Measurements from ENCODE around the gene WNK4. TPM values are rescaled to one million over a fixed set of nuclear protein-coding genes. Genes with fewer than 3 reads are reported as not detected.

The WNK4 gene
- total RNA-seq, 1 donor from 2014 or later: 0.15 TPM

GRCh38 chr17:42795465-42795864 lies 15.1 kb downstream of the WNK4 start:
- intact Hi-C loops (cut with micrococcal nuclease): no loop called here

- intact Hi-C loops (cut with micrococcal nuclease): no loop called here
Measured at GRCh38 chr17:42796066-42796758, 15.8 kb downstream of the WNK4 start.

- intact Hi-C loops (cut with micrococcal nuclease): loop anchor here (1.0 kb wide), 3 partner anchors 24 to 52 kb away; partner anchors contain the start of genes BECN1, EZH1 and VPS25
Measured at GRCh38 chr17:42797067-42798007, 16.9 kb downstream of the WNK4 start.

GRCh38 chr17:42798011-42798382 lies 17.6 kb downstream of the WNK4 start:
- intact Hi-C loops (cut with micrococcal nuclease): loop anchor here (1.0 kb wide), 3 partner anchors 25 to 53 kb away; partner anchors contain the start of genes BECN1, EZH1 and VPS25

GRCh38 chr17:42798383-42799380 lies 18.3 kb downstream of the WNK4 start, which contains the start of the genes CNTD1 and COA3:
Gene CNTD1, plus strand, starts transcription at chr17:42798861. Its CDS starts 207 bp downstream, at chr17:42799068.
Gene COA3, minus strand, starts transcription at chr17:42798704. Its CDS starts 23 bp downstream, at chr17:42798681.
- intact Hi-C loops (cut with micrococcal nuclease): loop anchor here (1.0 kb wide), 3 partner anchors 25 to 53 kb away; partner anchors contain the start of genes BECN1, EZH1 and VPS25

GRCh38 chr17:42803074-42803883 lies 22.9 kb downstream of the WNK4 start:
- intact Hi-C loops (cut with micrococcal nuclease): no loop called here

- intact Hi-C loops (cut with micrococcal nuclease): no loop called here
Measured at GRCh38 chr17:42804918-42805367, 24.5 kb downstream of the WNK4 start.

DNA sequence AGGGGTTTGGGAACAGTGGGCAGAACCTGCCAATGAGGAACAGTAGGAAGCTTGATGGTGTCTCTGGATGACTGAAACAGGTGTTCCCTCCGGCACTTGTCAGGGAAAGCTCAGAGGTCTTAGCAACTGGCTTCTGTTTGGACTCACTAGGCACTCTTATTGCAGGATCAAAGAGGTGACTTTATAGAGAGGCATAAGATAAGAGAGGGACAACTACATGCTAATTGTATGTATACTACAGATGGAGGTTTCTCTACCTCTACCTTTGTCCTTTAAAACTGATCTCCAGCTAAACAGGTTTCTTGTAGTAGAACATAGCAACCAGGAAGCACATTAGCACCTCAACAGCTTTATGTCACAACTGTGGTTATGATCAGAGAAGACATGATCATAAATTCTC lies 25.8 kb downstream of the WNK4 start:
- intact Hi-C loops (cut with micrococcal nuclease): no loop called here

GRCh38 chr17:42809250-42809649 lies 28.8 kb downstream of the WNK4 start:
- intact Hi-C loops (cut with micrococcal nuclease): no loop called here

- intact Hi-C loops (cut with micrococcal nuclease): no loop called here
Measured at GRCh38 chr17:42814633-42815399, 34.4 kb downstream of the WNK4 start.

GRCh38 chr17:42817866-42818265 lies 37.5 kb downstream of the WNK4 start:
- intact Hi-C loops (cut with micrococcal nuclease): no loop called here

DNA sequence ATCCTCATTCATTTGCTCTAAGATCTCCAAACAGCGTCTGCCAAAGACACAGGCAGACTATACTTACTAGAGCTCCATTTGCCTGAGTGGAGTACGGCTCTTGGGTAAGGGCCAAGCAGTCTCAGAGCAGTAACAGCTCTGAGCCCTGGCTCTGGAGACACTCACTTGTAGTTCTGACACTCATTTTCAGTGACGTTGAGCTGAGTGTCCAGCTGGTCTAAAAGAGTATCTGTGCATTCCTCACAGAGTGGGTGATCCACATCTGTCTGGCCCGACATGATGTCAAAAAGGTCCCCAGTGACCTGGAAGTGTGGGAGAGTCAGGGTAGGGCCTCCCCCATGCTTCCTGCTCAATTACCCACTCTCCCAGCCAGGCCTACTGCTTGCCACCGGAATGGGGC lies 38.0 kb downstream of the WNK4 start:
- intact Hi-C loops (cut with micrococcal nuclease): no loop called here

DNA sequence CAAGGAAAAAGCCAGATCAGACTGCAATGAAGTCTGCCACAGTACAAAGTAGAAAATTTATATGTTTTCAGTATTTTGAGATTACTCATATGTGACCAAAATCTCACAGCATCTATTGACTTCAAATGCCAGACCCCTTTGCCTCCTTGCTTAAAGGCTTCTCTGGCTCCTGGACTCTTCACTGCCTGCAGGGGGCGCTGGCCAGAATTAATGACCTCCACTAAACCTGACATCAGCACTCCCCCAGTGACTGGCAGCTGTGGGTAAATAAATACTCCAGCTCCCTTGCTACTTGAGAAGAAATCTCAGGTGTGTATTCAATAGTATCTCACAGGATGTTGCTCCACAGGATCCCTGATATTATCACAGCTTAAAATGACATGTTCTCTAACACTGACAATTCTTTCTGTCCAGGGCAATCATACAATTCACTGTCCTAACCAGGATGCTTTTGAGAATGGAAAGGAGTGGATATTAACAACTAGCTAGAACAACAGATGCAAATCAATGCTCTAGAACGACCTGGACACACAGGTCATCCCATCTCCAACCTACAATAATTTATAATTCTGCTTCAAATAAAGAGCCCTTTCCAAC lies 39.6 kb downstream of the WNK4 start:
- intact Hi-C loops (cut with micrococcal nuclease): loop anchor here (5.0 kb wide), 2 partner anchors 143 to 162 kb away; partner anchors contain the start of genes PLEKHH3, PTGES3L and RUNDC1

GRCh38 chr17:42821176-42821575 lies 40.8 kb downstream of the WNK4 start:
- intact Hi-C loops (cut with micrococcal nuclease): loop anchor here (5.0 kb wide), 2 partner anchors 144 to 161 kb away; partner anchors contain the start of genes PLEKHH3, PTGES3L and RUNDC1

DNA sequence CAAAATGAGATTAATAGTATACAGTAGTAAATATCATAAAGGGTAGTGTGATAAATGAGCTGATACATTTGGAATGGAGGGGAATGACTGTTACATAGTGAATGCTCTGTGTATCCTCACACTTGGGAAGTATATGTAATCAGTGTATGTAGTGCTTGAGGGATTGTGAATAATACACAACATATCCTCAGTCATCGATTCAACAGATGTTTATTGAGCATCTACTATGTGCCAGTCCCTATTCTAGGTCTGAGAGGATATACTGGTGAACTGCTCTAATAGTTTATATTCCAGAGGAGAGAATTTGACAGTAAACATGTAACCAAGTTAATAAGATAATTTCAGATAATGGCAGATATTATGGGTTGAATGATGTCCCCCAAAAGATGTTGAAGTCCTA lies 47.1 kb downstream of the WNK4 start:
- intact Hi-C loops (cut with micrococcal nuclease): no loop called here

GRCh38 chr17:42830971-42831370 lies 50.6 kb downstream of the WNK4 start:
- intact Hi-C loops (cut with micrococcal nuclease): loop anchor here (5.0 kb wide), 1 partner anchor 96 kb away; no protein-coding TSS in a partner anchor

DNA sequence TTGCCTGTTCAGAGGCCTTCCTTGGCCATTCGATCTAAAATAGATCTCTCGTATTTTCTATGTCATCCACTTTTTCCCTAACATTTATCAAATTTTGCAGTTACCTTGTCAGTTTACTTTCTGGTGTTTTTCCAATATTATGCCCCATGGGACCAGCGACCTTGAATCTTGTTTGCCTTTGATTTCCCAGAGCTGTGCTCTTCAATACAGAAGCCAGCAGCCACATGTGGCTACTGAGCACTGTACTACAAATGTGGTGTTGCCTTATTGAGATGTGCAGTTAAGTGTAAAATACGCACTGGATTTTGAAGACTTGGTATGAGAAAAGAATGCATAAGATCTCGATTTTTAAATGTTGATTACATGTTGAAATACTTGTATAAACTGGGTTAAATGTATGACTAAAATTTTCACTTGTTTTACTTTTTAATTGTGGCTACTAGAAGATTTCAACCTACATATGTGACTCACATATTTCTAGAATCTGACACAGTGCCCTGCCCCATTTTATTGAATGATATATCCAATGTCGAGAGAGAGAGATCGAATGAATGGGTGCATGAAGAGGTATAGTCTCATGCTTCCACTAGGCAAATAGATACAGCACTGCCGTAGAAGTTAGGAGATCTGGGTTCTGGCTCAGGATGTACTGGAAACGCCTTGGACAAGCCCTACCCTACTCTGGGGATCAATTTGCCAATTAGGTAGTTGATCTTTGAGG lies 52.0 kb downstream of the WNK4 start:
- intact Hi-C loops (cut with micrococcal nuclease): loop anchor here (2.0 to 5.0 kb wide), 2 partner anchors 95 to 338 kb away; partner anchors contain the start of gene NBR1
